AG09309 (cell line): ENCODE measurements around the gene SHCBP1L.

ENCODE experiments used
- DNase-seq: peaks from one replicate; pipeline ENCODE4 v3.0.0-alpha.2; 2010; ENCODE audit warnings: low read depth
- H3K4me3 ChIP-seq: 2 replicates; pipeline ENCODE4 v1.5.1; 2011; ENCODE audit warnings: mild to moderate bottlenecking, low read depth, low read length, moderate library complexity; ENCODE audit not compliant: control insufficient read depth
- CTCF ChIP-seq: IDR thresholded peaks from 2 replicates; pipeline ENCODE4 v1.5.1; 2011; ENCODE audit warnings: mild to moderate bottlenecking, low read depth, low read length, inconsistent platforms; ENCODE audit not compliant: insufficient read depth, control insufficient read depth; ENCODE audit errors: missing control alignments

SHCBP1L gene

GRCh38 chr1:182968151-182968741, 15.3 kb upstream of the SHCBP1L start:
- DNase-seq = no peak
- TF ChIP-seq CTCF = no peak
- no peak overlapping the region for H3K4me3 ChIP-seq

GRCh38 chr1:182965861-182966260, 12.9 kb upstream of the SHCBP1L start:
- no peak for TF ChIP-seq CTCF
- no peak overlapping the region for H3K4me3 ChIP-seq
- DNase-seq = no peak

GRCh38 chr1:182965096-182965495, 12.1 kb upstream of the SHCBP1L start:
- TF ChIP-seq CTCF = no peak

GRCh38 chr1:182962554-182963115, 9.7 kb upstream of the SHCBP1L start:
- TF ChIP-seq CTCF = peak; percentile 93
- peak; percentile 76 for DNase-seq
- H3K4me3 ChIP-seq = no peak overlapping the region; the same call in 1 of the 2 replicates

More at GRCh38 chr1:182965096-182965495, 12.1 kb upstream of the SHCBP1L start:
- H3K4me3 ChIP-seq = no peak overlapping the region
- no peak for DNase-seq

GRCh38 chr1:182960046-182960445, 7.1 kb upstream of the SHCBP1L start:
- H3K4me3 ChIP-seq = no peak overlapping the region

GRCh38 chr1:182957902-182958395, 5.0 kb upstream of the SHCBP1L start:
- no peak for DNase-seq
- no peak for TF ChIP-seq CTCF
- H3K4me3 ChIP-seq = no peak overlapping the region

More at GRCh38 chr1:182960046-182960445, 7.1 kb upstream of the SHCBP1L start:
- DNase-seq = no peak
- no peak for TF ChIP-seq CTCF
